CD4-positive, alpha-beta T cell treated with Interferon gamma for 1 hour (primary cell): ENCODE measurements around the gene TBX3.
"Not testable (repeated sequence)": the region's sequence is repeated elsewhere in the genome, so short reads cannot be mapped to it uniquely, and the experiment has no call there.

Source experiments
- DNase-seq: peaks from one replicate; pipeline ENCODE4 v3.0.0-alpha.2; 2020

Gene TBX3

DNA sequence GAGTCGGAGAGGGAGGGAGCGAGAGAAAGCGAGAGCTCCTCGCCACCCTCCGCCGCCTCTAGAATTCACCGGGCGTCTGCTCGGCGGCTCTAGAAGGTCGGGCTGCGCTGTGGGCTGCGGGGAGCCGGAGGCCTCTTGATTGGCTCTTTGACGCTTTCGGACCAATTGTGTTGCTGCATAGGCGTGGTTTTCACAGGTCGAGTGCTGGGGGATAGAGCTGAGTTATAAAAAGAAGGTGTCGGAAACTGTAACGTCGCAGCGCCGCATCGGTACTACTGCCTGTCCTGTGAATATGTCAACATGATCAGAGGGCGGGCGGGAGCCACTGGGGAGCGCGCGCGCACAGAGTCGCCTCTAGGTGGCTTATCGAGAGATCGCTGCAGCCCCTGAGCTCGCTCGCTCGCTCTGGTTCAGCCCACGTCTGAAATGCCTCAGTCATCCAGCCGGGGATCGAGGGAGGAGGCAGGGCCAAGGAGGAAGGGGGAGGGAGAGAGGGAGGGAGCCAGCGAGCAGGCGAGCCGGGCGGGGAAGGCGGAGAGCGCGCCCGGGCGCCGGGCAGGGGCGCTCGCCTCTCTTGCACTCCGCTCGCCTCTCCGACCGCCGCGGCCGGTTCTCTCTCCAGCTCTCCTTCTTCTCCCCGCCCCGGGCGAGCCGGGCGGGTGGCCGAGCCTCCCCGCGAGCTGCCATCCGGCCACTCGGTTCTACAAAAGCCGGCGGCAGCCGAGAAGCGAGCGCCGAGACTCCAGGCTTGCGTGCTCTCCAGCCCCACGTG lies at the start of gene TBX3:
TSS of gene TBX3 (minus strand) at position 78 of the 772 bp plus-strand sequence. CDS start 975 bp downstream, outside the sequence.
- DNase-seq = peak; percentile 39

DNA sequence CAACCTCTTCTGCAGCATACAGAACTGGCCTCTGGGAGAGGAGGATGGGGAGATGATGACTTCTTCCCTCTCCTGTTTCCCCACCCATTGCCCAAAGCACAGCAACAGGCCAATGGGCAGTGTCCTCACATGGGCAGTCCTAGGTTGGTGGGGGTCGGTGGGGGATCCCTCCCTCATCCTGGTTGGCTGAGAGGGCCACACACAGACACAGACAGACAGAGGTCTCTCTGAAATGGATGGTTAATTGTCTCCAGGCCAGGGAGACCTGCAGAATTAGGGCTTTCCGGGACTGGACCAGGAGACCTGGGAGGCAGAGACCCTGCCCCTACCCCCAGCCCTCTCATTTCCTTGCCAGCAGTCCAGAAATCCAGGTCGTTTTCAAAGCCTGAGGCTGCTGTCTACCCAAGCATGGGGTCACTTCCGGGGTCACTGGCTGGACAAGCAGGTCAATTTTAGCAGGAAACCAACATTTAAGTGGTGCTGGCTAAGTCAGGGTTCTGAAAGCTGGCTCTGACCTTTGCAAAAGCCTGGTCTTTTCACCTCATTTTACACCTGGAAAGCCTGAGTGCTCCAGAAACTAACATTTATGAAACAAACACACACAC lies 48.6 kb upstream of the TBX3 start:
- no peak for DNase-seq

DNA sequence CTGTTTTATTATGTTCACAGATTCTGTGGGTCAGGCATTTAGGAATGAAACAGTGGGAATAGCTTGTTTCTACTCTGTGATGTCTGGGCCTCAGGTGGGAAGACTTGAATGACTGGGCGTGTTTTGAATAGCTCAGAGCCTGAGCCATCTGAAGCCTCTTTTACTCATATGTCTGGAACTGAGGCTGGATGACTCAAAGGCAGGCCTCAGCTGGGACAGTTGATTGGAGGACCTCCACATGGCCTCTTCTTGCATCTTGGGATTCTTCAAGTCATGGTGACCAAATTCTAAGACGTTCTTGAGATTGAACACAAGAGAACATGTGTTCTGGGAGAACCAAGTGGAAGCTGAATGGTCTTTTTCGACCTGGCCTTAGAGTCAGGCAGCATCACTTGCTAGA lies 45.8 kb upstream of the TBX3 start:
- DNase-seq = no peak

DNA sequence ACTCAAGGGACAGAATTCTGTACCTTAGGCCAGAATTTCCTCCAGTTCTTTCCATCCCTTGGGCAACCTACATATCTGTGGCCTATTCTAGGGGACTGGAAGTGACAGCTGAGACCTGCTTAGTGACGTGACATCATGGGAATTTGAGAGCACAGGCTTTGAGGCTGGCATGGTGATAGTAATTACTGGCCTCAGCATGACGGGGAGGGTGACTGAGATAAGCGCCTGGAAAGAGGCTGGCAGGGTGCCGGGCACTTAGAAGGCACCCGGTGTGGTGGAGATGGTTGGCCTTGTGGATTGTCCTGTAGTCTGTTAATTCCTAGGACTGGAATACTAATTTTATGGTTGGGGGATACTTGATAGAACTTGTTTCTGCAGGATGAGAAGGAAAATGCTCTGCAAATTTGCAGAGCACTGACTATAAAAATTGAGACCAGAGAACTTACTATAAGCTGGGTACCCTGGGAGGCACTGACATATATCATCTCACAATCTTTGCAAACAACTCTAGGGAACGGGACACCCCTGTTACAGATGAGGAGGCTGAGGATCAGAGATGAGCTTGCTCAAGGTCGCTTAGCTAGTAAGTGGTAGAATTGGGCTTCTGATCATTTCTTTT lies 42.2 kb upstream of the TBX3 start:
- no peak for DNase-seq

DNA sequence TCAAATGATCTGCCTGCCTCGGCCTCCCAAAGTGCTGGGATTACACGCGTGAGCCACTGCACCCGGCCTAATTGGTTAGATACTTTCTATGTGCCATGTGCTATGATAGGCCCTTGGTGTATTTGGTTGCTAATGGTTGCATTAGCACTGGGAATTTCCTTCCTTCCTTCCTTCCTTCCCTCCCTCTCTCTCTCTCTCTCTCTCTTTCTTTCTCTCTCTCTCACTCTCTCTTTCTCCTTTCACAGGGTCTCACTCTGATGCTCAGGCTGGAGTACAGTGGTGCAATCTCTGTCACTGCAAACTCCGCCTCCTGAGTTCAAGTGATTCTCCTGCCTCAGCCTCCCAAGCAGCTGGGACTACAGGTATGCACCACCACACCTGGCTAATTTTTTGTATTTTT lies 38.2 kb upstream of the TBX3 start:
- DNase-seq = not testable (repeated sequence)

DNA sequence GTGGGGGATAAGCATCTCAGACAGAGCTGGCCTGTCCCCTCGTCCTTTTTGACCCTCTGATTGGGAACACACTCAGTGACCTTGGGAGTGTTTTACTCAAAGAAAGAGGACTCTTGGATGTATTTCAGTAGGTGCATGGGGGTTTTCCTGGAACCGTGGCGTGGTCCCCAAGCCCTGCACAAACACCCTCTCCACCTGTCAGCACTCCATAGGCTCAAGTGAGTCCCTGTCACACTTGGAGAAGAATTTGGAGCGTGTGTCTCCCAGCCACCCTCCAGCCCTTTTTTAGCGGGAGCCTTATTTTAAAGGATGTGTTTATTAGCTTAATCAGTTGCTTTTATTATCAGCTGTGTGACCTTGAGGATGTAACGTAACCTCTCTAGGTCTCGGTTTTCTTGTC lies 37.3 kb upstream of the TBX3 start:
- no peak for DNase-seq

DNA sequence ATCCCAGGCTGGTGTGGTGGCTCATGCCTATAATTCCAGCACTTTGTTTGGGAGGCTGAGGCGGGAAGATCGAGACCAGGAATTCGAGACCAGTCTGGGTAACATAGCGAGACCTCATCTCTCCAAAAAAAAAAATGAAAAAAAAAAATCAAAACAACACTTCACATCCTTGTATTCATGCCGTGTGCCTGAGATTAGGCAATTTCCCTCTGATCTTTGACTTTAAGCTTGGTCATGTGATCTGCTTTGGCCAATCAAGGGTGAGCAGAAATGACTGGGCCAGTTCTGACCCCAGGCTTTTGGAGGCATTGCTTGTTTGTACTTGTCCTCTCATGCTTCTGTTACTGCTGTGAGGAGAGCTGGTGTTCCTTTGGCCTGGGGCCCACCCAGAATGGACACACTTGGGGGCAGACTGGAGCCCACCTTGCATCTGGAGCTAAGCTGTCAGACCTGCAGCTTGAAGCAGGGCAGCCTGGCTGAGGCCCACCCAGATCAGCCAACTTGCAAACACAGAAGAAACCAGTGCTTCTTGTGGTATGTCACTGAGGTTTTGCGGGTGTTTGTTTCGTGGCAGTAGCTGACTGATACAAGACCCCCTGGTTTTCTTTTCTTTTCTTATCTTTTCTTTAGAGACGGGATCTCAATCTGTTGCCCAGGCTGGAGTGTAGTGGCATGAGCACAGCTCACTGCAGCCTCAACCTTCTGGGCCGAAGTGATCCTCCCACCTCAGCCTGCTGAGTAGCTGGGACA lies 29.7 kb upstream of the TBX3 start:
- no peak for DNase-seq

DNA sequence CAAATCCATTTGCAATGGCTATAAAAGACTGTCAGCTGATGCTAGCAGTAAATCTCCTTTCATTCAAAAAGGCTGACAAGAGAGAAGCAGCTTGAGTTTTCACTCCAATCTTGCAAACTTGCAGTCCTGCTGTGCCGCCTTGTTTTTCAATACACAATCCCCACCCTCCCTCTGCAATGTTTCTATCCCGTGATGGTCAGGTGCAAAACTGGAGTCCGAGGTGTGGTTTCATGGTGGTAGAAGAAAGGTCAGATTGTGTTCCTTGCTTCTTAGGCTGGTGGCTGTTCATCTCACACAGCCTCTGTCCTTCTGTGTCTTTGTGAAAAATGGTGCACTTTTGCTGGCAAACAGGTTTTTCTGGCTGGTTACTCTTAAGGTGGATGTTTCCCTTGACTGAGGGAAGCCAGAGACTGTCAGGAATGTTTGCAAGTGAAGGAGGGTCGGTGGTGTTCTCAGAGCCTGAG lies 27.7 kb upstream of the TBX3 start:
- DNase-seq = no peak

DNA sequence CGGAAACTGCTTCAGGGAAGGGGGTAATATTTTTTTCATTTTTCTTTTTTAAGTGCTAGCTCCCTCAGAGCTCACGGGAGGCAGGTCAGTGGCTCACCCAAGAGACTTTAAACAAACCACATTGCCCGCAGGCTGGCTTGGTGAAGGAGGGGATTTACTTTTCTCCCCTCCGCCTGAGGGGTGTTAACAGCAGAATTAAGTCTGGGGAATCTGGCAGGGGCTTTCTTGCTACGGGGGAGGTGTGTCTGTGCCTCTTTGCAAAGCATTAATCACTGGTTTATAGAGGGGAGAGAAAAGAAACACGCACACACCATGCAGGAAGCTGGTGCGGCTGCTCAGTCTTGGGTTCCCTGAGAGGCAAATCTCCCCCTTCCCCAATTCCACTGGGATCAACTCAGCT lies 26.2 kb upstream of the TBX3 start:
- DNase-seq = no peak

DNA sequence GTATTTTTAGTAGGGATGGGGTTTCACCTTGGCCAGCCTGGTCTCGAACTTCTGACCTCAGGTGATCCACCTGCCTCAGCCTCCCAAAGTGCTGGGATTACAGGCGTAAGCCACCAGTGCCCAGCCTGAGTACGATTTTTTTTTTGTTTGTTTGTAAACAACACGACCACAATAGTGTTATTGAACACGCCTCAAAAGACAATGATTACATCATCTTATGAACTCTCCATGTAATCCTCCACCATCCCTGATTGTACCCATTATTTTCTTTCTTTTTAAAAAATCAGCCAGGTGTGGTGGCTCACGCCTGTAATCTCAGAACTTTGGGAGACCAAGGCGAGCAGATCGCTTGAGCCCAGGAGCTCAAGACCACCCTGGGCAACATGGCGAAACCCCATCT lies 25.1 kb upstream of the TBX3 start:
- DNase-seq = no peak

DNA sequence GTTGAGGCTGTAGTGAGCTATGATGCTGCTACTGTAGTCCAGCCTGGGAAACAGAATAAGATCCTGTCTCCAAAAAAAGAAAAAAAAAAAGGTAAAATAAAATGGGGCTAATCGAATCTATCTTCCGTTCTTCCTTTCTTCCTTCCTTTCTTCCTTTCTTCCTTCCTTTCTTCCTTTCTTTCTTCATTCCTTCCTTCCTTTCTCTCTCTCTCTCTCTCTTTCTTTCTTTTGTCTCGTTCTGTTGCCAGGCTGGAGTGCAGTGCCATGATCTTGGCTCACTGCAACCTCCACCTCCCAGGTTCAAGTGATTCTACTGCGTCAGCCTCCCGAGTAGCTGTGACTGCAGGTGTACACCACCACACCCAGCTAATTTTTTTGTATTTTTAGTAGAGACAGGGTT lies 24.6 kb upstream of the TBX3 start:
- DNase-seq = not testable (repeated sequence)

DNA sequence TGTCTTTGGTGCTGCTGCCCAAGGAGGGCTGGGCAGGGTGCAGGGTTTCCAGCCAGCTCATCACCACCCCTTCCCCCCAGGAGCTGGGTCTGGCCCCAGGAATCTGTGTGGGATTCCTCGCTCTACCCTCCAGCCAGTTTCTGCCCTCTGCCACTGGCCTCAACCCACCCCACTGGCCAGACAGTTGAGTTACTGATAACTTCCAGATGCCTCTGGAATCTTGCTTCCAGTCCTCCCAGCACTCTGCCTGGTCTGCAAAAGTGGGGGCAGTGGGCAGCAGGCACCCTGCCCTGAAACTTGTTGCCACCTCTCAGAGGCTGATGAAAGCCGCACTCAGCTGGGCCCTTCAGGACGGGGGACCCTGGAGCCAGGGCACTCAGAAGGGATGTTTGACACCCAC lies 20.1 kb upstream of the TBX3 start:
- no peak for DNase-seq

DNA sequence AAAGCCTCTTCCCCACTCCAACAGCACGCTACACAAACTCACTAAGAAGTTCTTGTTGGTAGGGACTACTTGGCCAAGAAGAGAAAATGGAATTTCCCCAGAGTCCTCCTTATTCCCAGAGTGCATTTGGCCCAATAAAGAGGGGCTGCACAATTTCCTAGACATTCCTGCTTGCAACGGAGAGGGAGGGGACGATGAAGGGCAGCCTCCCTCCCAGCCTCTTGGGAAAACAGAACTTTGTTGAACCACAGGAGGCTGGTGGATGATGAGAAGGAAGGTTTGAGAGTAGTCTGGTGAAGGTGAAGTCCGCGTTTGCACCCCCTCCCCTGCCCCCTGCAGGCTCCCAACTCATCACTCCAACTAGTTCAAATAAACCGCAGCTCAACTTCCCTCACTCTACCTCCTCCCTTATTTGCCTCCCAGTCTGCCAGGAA lies 19.1 kb upstream of the TBX3 start:
- DNase-seq = no peak

DNA sequence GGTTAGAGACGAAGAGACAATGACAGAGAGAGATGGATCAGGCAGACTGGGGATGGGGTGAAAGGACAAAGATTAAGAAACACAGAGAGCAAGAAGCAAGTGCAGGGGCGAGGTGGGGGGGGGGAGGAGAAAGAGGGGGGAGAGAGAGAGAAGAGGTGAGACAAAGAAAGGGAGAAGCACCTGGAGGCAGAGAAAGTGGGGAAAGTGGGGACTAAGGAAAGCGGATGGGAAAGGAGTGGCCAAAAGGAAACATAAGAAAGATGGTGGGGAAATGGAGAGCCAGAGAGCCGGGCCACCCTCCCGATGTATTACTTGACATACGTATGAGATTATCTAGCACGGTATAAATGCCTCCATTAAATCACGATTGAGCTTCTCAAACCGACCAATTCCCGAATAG lies 18.5 kb upstream of the TBX3 start:
- no peak for DNase-seq

DNA sequence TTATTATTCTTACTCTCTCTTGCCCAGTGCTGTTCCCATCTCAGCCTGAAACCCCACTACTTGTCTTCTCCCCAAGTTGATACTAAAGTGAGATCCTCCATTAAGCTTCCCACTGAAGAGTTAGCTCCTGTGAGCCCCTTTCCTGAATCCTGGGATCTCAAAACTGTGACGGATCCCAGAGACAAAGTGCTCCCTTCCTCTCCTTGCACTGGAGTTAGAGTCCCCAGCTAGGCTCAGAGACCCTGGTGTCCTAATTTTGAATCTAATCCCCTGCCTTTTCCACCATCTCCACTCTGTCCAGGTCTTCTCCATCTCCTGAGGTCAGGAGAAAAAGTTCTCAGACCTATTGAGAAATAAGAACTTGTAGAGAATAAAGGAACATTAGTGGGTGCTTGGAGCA lies 17.6 kb upstream of the TBX3 start:
- DNase-seq = no peak

DNA sequence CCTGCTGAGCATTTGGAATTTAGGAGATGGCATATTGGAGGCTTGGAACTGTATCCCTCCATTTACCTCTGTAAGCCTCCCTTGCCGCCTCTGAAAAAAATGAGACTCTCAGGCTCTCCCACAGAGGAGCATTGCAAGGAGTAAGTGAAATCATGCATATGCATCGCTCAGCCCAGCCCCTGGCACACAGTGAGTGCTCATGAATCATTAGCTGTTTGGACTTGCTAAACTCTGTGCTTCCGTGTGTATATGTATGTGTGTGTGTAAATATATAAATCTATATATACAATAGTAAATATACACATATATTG lies 17.1 kb upstream of the TBX3 start:
- DNase-seq = no peak

DNA sequence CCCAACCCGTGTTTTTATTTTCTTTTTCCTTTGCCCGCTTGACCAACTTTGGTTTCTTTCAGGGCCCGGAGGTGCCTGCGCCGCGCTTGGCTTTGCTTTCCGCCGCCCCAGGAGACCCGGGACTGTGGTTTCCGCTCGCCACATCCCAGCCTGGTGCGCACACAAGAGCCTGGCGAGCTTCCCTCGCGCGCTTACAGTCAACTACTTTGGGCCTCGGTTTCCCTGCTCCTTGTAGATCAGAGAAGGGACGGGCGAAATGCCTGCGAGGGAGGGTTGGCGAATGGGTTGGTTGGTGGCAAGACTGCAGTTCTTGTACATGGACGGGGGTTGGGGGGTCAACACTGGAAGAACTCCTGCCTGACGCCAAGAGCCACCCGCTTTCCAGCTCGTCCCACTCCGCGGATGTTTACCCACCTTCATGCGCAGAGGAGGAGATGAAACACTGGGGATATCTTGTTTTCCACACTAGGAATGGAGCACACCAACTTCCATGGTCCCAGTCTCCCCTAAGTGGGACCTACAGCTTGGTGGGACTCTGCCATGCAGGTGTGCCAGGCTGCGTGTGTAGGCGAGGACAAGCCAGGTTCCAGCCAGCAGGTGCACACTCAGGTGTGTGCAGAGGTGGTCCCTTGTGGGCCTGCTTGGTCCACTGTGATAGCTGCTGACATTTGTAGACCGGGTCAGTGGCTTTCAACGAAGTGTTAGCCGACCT lies 16.6 kb upstream of the TBX3 start:
- DNase-seq = no peak

DNA sequence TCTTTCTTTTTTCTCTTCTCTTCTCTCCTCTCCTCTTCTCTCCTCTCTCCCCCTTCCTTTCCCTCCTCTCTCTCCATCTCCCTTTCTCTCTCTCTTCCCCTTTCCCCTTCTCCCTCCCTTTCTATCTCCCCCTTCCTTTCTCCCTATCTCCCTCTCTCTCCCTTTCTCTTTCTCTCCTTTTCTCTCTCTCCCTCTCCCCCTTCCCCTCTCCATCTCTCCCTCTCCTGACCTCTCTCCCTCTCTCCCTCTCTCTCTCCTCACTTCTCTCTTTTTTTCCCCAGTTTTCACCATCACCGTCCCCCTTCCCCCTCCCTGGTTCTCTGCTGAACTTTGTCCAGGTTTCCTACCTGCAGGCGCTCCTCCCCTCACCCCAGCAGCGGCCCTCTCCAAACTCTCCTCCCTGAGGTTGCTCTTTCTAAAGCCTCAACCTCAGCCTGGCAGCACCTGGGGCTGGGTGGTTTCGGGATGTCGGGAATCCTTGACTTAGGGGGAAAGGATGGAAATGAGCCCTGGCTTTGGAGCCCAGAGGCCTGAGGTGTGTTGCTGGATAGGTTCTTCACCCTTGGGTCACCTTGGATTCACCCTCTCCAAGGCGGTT lies 14.7 kb upstream of the TBX3 start:
- DNase-seq = no peak

DNA sequence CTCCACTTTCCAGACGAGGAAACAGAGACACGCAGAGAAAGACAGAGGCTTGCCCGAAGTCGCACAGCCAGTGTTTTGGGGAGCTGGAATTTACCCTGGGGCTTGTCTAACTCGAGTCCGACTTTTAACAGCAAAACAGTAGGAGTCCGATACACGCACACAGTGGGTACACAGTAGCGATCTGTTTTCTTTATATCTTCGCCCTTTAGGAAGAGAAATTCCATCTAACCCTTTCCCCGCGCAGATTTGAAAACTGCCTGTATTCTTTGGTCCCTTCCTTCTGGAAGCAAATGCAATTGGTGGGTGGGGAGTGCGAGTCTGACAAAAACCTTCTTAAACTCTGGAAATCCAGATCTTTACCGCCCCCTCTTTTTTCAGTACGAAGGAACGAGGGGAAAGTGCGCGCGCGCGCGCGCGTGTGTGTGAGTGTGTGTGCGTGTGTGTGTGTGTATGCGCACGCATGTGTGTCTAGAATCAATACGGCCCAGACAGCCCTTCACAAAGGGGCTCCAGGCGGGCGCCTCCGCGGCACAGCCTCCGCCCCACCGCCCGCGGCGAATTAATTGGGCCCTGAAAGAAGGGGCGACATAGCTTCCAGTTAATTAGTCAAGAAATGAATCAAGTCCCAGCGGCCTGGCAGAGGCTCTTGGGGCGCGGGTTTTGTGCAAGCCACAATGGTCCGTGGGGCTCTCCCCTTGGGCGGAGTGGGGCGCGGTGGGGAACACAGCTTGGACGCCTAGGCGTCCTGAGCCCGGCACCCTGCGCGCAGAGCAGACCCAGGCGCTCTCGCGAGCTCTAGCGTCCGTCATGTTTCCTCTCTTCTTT lies 14.0 kb upstream of the TBX3 start:
- no peak for DNase-seq

DNA sequence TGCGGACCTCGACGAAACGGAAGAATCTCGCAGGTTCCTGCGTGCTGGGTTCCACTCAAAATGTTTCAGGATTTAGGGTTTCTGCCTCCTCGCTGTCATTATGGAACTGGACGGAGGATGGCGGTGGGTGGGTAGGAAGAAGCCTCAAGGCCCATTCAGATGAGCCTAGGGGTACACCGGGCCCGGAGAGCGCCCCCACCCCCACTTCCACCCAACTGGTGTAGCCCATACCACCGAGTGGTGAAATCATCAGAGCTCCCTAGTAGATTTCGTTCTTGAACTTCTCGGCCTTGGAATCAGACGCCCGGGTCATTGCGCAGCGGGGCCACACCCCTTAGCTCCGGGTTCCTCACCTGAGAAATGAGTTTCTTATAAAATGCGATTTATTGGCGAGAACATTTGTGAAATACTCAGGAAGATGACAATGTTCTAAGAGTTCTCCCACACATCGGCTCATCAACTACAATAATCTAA lies 13.3 kb upstream of the TBX3 start:
- DNase-seq = no peak

DNA sequence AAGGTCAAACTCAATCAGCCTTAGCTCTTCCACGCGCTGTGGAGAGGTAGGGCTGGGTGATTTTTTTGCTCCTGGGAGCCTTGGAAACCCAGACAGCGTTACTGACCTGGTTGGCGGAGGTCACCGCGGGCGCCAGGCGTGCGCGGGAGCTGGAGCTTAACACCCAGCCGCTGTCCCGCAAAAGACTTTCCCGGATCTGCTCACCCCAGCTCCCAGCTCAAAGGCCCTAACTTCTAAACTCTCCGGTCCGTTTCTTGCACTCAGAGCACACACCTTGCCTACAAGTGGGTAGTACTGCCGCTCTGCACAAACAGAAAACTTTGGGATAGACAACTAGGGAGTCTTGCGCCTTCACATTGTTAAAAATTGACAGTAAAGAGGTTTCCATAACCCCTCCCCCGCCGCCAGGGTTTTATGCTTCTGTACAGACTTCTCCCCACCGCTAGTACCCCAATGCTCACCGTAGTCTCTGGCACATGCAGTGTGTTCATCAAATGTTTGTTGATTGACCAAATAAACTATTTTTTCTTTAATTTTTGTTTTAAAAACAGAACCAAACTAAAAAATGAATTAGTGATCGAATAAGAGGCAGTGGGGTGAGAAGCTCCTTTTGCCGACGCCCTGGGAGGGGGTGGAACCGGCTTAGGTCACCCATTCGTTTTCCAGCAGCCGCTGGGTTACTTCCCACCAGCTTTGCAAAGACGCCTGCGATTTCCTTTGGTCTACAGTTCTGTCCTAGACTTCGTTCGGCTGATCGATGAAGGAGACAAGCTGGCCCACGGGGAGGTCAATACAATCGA lies 12.7 kb upstream of the TBX3 start:
- DNase-seq = no peak
